ENCODE results near the gene KDM2A.

Gene KDM2A

DNA sequence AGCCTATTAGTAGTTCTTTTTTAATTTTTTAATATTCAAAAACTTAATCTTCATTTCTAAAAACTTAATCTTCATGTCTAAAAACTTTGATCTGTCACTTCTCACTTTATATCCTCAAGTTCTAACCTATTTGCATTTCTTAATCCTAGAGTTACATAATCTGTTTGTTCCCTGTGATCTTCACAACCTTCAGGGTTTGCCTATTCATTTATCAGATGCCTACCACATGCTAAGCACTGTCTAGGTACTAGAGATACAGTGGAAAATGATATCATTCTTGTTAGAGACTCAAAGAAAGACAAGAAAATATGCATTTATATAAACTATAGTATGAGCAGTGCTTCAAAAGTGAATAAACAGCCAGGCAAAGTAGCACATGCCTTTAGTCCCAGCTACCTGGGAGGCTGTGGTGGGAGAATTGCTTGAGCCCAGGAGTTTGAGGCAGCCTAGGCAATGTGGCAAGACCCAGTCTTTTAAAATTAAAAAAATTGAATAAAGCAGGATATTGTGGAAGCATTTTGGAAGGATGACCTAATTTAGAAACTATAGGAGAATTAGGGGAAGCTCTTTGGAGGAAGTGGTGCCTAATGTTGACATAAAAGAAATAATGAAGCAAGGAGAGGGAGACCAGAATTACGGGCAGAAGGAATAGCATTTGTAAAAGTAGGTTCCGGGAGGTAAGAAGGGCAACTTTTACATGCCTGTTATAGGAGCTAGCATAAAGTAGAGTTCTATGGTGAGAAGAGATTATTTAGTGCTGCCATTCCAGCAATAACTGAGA lies 92.8 kb downstream of the KDM2A start:
- DNase-seq, result no peak
- Histone ChIP-seq H3K27me3 (ENCODE audit: insufficient read depth, low read depth, severe bottlenecking) (no peaks in the 10 kb centered on the region), H3K9me3 (ENCODE audit: severe bottlenecking) (no peaks in the 10 kb centered on the region), H3K4me3 (ENCODE audit: low read depth, low read length) (no peak overlapping the region), H3K27ac (peak overlapping the region; percentile 39; the same call in 1 of the 2 replicates), H3K36me3 (peaks cover 70% of the 10 kb centered on the region)
- TF ChIP-seq, protein P1, sequence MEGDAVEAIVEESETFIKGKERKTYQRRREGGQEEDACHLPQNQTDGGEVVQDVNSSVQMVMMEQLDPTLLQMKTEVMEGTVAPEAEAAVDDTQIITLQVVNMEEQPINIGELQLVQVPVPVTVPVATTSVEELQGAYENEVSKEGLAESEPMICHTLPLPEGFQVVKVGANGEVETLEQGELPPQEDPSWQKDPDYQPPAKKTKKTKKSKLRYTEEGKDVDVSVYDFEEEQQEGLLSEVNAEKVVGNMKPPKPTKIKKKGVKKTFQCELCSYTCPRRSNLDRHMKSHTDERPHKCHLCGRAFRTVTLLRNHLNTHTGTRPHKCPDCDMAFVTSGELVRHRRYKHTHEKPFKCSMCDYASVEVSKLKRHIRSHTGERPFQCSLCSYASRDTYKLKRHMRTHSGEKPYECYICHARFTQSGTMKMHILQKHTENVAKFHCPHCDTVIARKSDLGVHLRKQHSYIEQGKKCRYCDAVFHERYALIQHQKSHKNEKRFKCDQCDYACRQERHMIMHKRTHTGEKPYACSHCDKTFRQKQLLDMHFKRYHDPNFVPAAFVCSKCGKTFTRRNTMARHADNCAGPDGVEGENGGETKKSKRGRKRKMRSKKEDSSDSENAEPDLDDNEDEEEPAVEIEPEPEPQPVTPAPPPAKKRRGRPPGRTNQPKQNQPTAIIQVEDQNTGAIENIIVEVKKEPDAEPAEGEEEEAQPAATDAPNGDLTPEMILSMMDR (IDR thresholded peaks at IDR 0.05; ENCODE audit: low read depth, low read length), result no peak

DNA sequence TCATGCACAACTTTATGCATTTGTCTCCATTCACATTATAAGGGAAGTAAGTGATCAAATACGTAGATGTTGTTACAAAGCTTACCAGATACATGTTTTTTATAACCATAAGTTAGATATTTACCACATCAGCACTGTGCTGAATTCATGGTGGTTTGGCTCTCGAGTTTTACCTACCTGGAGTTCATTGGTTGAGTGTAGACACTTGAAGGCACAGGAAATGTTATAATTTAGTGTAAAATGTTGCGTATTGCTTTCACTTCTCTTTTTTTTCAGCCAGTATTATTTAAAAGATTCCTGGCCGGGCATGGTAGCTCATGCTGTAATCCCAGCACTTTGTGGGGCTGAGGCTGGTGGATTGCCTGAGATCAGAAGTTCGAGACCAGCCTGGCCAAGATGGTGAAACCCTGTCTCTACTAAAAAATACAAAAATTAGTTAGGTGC lies 94.1 kb downstream of the KDM2A start:
- H3K4me3 ChIP-seq (ENCODE audit: low read depth, low read length), result no peak overlapping the region
- no peaks in the 10 kb centered on the region for H3K27me3 ChIP-seq (ENCODE audit: insufficient read depth, low read depth, severe bottlenecking)
- no peak for DNase-seq
- TF ChIP-seq, protein P1 (IDR thresholded peaks at IDR 0.05; ENCODE audit: low read depth, low read length), result no peak
- peaks cover 73% of the 10 kb centered on the region for H3K36me3 ChIP-seq
- H3K9me3 ChIP-seq (ENCODE audit: severe bottlenecking), result no peaks in the 10 kb centered on the region
- no peak overlapping the region for H3K27ac ChIP-seq

DNA sequence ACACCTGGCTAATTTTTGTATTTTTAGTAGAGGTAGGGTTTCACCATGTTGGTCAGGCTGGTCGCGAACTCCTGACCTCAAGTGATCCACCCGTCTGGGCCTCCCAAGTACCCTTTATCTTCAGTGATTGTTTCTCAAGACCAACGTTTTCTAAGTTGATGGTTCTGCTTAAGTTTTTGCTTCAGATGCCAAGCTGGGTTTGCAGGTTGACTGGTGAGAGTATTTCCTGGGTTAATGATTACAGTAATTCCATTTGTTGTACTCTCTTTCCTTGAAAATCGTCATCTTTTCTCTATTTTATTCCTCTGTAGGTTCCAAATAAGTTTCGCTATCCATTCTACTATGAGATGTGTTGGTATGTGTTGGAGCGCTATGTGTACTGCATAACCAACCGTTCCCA lies 108.7 kb downstream of the KDM2A start:
- H3K36me3 ChIP-seq, result peaks cover 73% of the 10 kb centered on the region
- H3K27me3 ChIP-seq (ENCODE audit: insufficient read depth, low read depth, severe bottlenecking), result no peaks in the 10 kb centered on the region
- H3K4me3 ChIP-seq (ENCODE audit: low read depth, low read length), result no peak overlapping the region
- H3K9me3 ChIP-seq (ENCODE audit: severe bottlenecking), result no peaks in the 10 kb centered on the region
- no peak overlapping the region for H3K27ac ChIP-seq
- TF ChIP-seq, protein P1 (IDR thresholded peaks at IDR 0.05; ENCODE audit: low read depth, low read length), result no peak
- DNase-seq, result no peak

DNA sequence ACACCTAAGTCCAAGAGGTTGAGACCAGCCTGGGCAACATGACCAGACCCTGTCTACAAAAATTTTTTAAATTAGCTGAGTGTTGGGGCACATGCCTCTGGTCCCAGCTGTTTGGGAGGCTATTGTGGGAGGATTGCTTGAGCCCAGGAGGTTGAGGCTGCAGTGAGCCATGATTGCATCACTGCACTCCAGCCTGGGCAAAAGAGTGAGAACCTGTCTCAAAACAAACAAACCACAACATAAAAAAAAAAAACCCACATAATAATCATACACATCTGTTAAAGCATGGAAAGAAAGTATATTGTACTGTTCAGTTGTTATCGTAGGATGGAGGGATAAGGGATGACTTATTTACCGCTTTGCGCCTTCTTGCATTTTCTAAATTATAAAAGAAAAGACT lies 111.3 kb downstream of the KDM2A start:
- Histone ChIP-seq H3K27ac (no peak overlapping the region), H3K4me3 (ENCODE audit: low read depth, low read length) (no peak overlapping the region), H3K9me3 (ENCODE audit: severe bottlenecking) (no peaks in the 10 kb centered on the region), H3K27me3 (ENCODE audit: insufficient read depth, low read depth, severe bottlenecking) (no peaks in the 10 kb centered on the region), H3K36me3 (peaks cover 70% of the 10 kb centered on the region)
- TF ChIP-seq, protein P1 (IDR thresholded peaks at IDR 0.05; ENCODE audit: low read depth, low read length), result no peak
- no peak for DNase-seq

DNA sequence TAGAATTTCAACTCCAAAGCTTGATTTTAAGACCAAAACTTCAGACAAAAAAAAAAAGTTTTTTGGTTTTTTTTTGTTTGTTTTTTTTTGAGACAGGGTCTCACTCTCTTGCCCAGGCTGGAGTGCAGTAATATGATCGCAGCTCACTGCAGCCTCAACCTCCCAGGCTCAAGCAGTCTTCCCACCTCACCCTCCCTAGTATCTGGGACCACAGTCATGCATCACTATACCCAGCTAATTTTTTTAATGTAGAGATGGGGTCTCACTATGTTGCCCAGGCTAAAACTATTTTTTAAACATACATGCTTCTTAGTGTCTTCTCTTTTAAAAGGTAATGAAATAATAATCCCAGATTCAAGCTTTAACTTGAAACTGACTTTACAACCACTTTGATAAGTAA lies 111.8 kb downstream of the KDM2A start:
- H3K9me3 ChIP-seq (ENCODE audit: severe bottlenecking), result no peaks in the 10 kb centered on the region
- no peak overlapping the region for H3K27ac ChIP-seq
- DNase-seq, result no peak
- TF ChIP-seq, protein P1 (IDR thresholded peaks at IDR 0.05; ENCODE audit: low read depth, low read length), result no peak
- H3K4me3 ChIP-seq (ENCODE audit: low read depth, low read length), result no peak overlapping the region
- peaks cover 66% of the 10 kb centered on the region for H3K36me3 ChIP-seq
- H3K27me3 ChIP-seq (ENCODE audit: insufficient read depth, low read depth, severe bottlenecking), result no peaks in the 10 kb centered on the region

Data from WERI-Rb-1 (cell line).